ENCODE measurements around the gene FBXW8. TPM values are rescaled to one million over a fixed set of nuclear protein-coding genes. Genes with fewer than 3 reads are reported as not detected.

Gene FBXW8
- polyA plus RNA-seq, 2 of the 4 experiments (the other 2 are of a cell fraction) = 9.8 to 15.7 TPM

DNA sequence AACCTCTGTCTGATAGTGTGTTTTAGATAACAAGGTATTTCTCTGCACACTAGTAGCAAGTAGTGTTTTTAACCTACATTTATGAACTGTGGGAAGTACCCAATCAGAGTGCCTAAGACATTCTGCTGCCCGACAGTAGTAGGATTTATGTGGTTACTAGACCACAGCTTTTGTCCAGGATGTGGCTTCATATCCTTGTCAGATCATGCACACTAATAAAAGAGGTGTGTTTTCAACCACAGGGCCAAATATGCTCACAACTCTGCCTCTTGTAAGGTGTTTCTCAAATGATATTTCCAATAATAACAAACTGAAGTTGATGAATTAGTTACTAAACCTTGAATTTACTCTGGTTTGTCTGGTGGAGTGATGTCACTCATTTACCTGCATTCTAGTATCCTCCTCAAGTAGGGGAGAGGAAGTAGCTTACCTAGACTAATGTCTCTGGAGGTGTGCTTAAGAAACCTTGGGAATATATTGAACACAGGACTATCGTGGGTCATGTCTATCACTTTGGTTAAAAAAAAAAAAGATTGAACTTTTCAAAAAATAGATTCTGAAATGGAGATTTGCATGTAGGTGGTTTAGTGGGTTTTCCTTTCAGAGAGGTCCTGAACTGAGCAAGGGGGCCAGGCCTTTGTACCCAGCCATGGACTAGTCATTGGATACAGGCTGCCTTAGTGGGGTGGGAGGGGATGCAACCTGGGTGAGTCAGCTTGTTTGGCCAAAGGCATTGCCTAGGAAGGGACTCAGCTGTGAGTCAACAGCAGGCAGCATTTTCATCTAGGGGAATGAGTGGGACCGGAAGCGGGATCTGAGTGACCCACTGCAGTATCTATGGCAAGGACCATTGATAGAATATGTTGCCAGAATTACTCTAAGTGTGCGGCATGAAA, 14.1 kb downstream of the FBXW8 start (continued):
- no peak for TF ChIP-seq HOXB5 (CRISPR knock-in tag; IDR thresholded peaks at IDR 0.05)
- TF ChIP-seq, protein P1, sequence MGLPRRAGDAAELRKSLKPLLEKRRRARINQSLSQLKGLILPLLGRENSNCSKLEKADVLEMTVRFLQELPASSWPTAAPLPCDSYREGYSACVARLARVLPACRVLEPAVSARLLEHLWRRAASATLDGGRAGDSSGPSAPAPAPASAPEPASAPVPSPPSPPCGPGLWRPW (IDR thresholded peaks at IDR 0.05) = no peak
- TF ChIP-seq EP300 (IDR thresholded peaks at IDR 0.05) = no peak

DNA sequence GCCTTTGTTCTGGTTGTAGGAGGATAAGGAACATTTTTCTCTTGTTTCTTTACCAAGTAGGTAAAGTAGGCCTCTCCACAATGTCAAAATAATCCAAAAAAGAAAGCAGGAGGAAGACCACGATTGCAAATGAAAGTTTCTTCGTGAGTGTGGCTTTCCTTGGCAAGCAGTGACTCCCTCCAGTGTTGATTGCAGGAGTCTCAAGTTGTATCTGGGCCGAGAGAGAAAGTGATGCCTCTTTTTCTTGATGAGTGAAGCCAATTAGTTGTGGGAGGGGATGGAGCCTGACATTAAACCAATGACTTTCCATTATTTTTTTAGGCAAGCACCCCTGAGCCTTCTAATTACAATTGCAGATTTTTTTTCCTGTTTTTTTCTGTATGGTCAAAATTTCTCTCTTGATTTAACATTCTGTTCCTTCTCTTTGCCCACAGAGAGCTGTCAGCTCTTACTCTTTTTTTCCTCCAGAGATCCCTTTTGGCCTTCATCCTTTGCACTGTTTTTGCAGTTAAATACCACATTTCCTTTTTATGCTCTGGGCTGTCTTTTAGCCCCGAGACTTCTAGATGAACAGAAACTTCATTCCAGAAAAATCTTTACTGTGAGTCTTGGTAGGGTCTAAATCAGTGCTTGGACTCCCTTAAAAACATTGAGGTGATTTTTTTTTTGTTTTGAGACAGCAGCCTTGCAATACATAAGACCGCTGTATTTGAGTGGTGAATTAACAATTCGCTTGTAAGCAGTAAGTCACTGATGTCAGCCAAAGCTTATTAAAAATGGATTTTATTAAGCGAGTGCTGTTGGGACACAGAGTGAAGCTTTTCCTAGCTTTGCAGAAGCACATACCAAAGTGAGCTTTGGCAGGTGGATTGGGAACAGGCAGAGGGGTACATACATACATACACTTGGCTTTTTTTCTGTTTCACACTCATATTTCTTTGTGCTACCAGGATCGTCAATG, 15.8 kb downstream of the FBXW8 start:
- Histone ChIP-seq H3K27ac (no peak overlapping the region), H3K4me3 (no peak overlapping the region), H3K4me1 (peaks cover 12% of the 10 kb centered on the region), H3K4me2 (no peak overlapping the region), H3K9me3 (no peaks in the 10 kb centered on the region)
- ATAC-seq (no peak), DNase-seq (ENCODE audit: low read depth in 1 of 2, low spot score in 1 of 2) (no peak), FAIRE-seq (no peak)
- WGBS (ENCODE audit: missing lambda C conversion rate) = 95% methylated on average over 8 of the region's 8 CpGs
- TF ChIP-seq, protein P2, sequence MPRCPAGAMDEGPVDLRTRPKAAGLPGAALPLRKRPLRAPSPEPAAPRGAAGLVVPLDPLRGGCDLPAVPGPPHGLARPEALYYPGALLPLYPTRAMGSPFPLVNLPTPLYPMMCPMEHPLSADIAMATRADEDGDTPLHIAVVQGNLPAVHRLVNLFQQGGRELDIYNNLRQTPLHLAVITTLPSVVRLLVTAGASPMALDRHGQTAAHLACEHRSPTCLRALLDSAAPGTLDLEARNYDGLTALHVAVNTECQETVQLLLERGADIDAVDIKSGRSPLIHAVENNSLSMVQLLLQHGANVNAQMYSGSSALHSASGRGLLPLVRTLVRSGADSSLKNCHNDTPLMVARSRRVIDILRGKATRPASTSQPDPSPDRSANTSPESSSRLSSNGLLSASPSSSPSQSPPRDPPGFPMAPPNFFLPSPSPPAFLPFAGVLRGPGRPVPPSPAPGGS (IDR thresholded peaks at IDR 0.05) = no peak
- TF ChIP-seq, protein P3, sequence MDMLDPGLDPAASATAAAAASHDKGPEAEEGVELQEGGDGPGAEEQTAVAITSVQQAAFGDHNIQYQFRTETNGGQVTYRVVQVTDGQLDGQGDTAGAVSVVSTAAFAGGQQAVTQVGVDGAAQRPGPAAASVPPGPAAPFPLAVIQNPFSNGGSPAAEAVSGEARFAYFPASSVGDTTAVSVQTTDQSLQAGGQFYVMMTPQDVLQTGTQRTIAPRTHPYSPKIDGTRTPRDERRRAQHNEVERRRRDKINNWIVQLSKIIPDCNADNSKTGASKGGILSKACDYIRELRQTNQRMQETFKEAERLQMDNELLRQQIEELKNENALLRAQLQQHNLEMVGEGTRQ (IDR thresholded peaks at IDR 0.05) = no peak
- no peak for TF ChIP-seq RARB (CRISPR knock-in tag; IDR thresholded peaks at IDR 0.05)
- TF ChIP-seq MAZ (IDR thresholded peaks at IDR 0.05; ENCODE audit: borderline replicate concordance, low read depth, low read length) = no peak
- no peak for TF ChIP-seq HDAC2 (IDR thresholded peaks at IDR 0.05)
- CTCF ChIA-PET = no interaction called here
- POLR2A ChIA-PET = no interaction called here

DNA sequence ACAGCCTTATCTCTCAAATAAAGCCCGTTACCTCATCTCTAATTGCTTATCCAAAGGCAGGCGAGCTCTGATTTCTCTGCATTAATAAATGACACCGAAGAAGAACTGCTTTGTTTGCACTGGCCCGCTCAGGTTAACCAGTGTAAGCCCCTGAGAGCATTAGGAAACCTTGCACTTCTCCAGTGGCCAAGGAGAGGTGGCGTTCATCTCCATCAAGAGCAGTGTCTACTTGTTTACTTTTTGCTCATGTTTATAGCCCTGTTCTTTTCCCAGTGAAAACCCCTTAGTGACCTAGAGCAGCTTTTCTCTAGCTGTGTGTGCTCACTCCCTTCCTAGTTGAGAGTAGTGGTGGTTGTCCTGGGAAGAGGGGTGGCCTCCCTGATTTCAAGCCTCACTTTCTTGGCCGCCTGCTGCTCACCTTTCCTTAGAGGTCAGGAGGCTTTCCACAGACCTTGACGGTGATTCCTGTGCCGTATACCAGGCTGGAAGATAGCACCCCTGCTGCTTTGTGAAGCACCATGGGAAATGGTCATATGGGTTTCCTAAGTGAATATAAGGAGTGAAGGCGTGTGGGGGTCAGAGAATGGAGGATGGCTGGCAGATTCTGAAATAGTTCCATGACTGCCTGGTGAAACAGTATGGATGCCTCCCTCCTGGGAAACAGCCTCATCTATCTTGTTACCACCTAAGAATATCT, 16.6 kb downstream of the FBXW8 start:
- no peak for ATAC-seq
- CTCF ChIA-PET = no interaction called here

More for the DNA sequence above, 16.6 kb downstream of the FBXW8 start:
- no peak overlapping the region for H3K4me3 ChIP-seq
- H3K4me2 ChIP-seq = no peak overlapping the region
- peaks cover 12% of the 10 kb centered on the region for H3K4me1 ChIP-seq
- H3K9me3 ChIP-seq = no peaks in the 10 kb centered on the region
- WGBS (ENCODE audit: missing lambda C conversion rate) = 81% methylated on average over 9 of the region's 9 CpGs
- H3K27ac ChIP-seq = no peak overlapping the region
- DNase-seq (ENCODE audit: low read depth in 1 of 2, low spot score in 1 of 2) (no peak), FAIRE-seq (no peak)
- no peak for TF ChIP-seq KDM5A (IDR thresholded peaks at IDR 0.05)
- TF ChIP-seq POLR2AphosphoS2 (conservative IDR thresholded peaks at IDR 0.05; ENCODE audit: low read length) = no peak
- TF ChIP-seq CHD2 (IDR thresholded peaks at IDR 0.05; ENCODE audit: low read length, partially characterized antibody) = no peak
- no peak for TF ChIP-seq HDAC2 (IDR thresholded peaks at IDR 0.05)
- TF ChIP-seq MYC (IDR thresholded peaks at IDR 0.05; ENCODE audit: borderline replicate concordance, low read length) = no peak
- no peak for TF ChIP-seq JUNB (IDR thresholded peaks at IDR 0.05)
- no peak for TF ChIP-seq RCOR1 (IDR thresholded peaks at IDR 0.05; ENCODE audit: low read depth, low read length)
- TF ChIP-seq HEYL (CRISPR knock-in tag; IDR thresholded peaks at IDR 0.05) = no peak
- TF ChIP-seq TFCP2L1 (CRISPR knock-in tag; IDR thresholded peaks at IDR 0.05) = no peak
- TF ChIP-seq CHD4 (IDR thresholded peaks at IDR 0.05; ENCODE audit: borderline replicate concordance) = no peak
- TF ChIP-seq RFX5 (IDR thresholded peaks at IDR 0.05) = no peak
- TF ChIP-seq, protein P2 (IDR thresholded peaks at IDR 0.05) = no peak
- TF ChIP-seq, protein P4, sequence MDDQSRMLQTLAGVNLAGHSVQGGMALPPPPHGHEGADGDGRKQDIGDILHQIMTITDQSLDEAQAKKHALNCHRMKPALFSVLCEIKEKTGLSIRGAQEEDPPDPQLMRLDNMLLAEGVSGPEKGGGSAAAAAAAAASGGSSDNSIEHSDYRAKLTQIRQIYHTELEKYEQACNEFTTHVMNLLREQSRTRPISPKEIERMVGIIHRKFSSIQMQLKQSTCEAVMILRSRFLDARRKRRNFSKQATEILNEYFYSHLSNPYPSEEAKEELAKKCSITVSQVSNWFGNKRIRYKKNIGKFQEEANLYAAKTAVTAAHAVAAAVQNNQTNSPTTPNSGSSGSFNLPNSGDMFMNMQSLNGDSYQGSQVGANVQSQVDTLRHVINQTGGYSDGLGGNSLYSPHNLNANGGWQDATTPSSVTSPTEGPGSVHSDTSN (IDR thresholded peaks at IDR 0.05) = no peak
- TF ChIP-seq CBX8 (IDR thresholded peaks at IDR 0.05) = no peak
- TF ChIP-seq MAFK (IDR thresholded peaks at IDR 0.05; ENCODE audit: partially characterized antibody) = no peak
- no peak for TF ChIP-seq CBX2 (IDR thresholded peaks at IDR 0.05; ENCODE audit: borderline replicate concordance, low read depth)
- POLR2A ChIA-PET = no interaction called here
